GM18520 (cell line): ENCODE measurements around the gene HMG20B.

Source experiments
- ATAC-seq: cut with Tn5 transposase; IDR thresholded peaks from one replicate; pipeline ENCODE4 v1.9.1; 2021; ENCODE audit not compliant: unreplicated experiment

Gene HMG20B

DNA sequence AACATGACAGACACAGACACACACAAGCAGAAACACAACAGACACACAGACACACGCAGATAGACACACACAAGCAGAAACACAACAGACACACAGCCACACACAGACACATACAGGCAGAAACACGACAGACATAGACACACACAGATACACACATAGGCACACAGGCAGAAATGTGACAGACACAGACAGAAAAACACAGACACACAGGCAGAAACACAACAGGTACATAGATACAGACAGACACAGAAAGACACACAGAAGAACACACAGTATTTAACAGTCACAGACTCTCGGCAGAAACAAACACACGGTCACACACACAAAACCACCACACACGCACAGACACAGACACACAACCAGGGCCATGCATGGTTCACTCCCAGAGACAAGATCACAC, 33.0 kb downstream of the HMG20B start:
- no peak for ATAC-seq

DNA sequence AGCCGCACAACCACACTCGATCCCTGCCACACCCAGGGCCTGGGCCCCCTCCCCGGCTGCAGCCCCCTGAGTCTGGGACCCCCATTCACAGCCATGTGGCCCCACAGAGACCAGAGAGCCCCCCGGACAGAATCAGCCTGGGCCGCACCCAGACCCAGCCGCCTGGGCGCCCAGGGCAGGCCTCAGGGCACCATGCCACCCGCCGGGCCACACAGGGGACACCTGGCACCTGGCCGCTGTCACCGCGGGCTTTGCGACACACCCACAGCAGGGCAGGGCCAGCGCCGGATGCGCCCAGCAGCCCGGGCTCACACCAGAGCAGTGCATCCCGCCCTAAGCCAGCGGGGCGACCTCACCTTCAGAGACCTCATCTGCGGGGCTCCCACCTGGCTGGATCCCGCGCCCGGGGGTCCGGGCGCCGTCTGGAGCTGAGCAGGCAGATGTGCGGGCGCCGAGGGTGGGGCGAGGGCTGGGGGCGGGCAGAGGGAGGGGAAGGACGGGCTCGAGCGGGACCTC, 33.5 kb downstream of the HMG20B start:
- ATAC-seq, result no peak

DNA sequence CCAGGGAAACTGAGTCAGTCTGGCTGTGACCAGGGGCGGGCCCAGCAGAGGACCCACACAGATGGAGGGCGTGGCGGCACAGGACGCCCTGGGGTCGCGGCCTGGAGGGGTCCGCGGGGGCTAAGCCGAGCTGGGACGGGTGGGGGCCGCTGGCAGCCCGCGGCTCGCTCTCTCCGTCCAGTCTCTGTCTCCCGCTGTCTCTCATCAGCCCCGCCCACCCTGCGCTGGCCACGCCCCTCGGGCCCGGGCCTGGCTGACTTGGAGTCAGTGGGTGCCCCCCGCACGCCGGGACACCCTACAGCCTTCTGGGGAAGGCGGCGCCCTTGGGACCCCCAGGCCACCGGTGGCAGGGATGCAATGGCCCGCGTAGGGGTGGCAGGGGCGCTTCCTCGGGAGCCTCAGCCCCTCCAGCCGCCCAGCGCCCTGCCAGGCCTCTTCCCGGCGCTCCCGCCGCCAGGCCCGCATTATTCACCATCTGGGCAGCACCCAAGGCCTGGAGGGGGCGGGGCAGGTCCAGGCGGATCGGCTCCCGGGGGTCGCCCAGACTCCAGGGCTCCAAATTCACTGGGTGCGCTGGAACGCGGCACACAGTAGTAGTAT, 34.0 kb downstream of the HMG20B start, which contains the start of gene TBXA2R:
TSS of gene TBXA2R (minus strand) at position 186 of the 600 bp plus-strand sequence. CDS start 6,241 bp downstream, outside the sequence.
- no peak for ATAC-seq

DNA sequence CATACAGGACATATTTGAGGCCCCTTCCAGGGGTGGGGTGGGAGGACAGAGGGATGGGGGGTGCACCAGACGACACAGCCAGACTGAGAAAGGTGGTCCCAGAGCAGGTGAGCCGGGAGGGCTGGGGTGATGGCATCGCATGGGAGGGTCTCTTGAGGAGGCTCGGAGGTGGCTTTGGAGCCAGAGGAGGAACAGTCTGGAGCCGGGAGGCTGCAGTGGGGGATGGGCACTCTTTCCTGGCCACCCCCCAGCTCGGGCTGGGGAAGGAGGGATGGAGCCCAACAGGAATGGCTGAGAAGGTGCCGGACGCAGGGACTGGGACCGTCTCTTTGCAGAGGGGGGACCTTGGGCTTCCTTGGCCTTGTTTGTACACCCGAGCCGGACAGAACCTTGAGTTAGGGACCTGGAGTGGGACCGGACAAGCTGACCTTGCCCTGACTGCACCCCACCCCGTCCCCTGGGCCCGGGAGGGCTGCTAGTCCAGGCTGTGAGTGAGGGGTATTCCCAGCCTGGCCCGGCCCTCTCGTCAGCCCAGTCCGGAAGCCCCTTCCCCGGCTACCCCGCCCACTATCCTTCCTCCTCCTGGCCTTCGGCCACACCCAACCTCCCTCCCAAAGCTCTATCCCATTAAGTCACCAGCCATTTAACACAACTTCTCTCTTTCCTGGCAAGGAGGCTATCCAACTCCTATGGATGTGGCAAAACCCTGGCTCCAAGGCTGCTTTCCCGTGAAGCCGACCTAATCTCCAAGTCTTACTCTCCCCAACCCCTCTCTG, 34.7 kb downstream of the HMG20B start:
- ATAC-seq, result no peak

DNA sequence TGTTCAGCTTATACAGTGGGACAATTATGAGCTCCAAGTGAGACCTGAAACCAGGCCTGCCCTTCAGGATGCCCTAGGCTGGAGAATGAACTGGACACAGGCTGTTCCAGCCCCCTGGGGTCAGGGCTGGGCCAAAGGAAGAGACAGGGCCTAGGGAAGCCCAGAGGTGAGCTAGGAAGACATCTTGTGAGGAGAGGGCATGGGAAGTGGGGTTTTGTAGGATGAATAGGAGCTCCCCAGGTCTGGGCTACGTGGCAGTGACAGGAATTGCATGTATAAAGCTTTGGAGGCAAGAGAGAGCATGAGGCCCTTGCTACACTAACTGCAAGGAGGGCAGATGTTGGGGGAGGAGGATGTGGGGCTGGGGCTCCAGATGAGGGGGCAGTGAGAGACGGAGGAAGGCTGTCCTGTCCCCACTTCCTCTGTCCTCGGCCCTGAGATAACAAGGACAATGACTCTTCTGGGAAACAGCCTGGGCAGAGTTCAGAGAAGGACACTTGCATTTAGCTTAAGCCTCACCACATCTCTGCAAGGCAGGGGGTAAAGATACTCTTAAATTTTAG, 35.4 kb downstream of the HMG20B start:
- ATAC-seq, result no peak

DNA sequence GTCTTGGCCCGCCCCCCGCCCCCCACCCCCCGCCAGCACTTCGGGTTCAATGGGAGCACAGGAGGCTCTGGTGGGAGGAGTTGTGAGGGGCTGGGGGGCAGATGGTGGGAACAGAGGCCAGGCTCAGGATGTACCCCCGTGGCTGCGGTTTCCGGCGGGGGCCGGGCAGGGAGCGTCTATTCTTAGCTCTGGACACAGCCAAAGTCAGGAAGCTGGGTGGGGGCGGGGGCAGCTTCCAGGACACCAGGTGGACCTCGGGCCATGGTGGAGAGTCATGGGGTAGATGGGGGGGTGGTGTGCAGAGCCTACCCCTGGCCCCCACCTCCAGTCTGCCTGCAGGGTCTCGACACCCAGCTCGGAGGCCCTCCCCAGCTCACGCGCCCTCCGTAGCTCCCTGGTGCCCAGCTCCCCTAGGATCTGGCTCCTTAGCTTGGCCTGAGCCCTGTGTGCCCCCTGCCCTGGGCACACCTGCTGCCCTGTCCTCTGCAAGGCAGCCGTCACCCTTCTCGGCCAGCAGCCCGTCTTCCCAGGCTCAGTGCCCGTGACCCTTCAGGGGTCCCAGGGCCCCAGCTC, 36.1 kb downstream of the HMG20B start:
- ATAC-seq, result no peak

DNA sequence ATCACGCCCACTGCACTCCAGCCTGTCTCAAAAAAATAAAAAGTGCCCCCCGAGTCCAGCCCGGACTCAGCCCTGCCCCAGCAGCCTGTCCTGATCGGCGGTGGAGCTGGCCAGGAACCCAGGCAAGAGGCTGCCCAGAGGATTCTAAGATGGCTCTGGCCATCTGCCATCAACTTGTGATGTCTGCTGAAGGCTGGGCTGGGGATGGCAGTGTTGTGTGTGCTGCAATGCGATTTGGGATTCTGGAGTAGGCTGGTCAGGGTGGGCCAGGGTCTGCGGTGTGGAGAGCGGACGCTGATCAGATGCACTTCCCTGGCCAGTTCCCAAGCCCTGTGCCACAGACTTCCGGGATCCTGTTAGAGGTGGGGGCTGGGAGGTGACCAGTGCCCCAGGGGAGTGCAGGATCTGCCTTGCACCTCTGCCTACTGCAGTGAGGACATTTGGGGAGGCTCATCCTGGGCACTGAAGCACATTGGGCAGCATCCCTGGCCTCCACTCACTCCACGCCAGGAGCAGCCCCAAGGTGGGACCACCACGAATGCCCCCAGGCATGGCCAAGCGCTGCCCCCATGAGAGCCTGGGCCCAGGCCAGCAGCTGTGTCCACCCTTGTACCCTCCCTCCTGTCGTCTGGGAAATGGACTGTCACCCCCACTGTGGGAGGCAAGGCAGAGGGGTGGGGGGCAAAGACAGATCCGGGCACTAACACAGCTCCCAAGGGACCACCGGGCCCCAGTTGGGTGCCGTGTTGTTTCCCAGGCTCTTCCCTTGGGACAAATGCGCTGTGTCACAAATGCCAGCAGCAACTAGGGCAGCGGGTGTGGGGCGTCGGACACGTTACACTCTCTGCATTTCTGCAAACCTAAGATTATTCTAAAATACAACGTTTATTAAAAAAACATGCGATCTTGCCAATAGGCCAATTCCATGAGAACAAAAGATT, 37.3 kb downstream of the HMG20B start:
- no peak for ATAC-seq

DNA sequence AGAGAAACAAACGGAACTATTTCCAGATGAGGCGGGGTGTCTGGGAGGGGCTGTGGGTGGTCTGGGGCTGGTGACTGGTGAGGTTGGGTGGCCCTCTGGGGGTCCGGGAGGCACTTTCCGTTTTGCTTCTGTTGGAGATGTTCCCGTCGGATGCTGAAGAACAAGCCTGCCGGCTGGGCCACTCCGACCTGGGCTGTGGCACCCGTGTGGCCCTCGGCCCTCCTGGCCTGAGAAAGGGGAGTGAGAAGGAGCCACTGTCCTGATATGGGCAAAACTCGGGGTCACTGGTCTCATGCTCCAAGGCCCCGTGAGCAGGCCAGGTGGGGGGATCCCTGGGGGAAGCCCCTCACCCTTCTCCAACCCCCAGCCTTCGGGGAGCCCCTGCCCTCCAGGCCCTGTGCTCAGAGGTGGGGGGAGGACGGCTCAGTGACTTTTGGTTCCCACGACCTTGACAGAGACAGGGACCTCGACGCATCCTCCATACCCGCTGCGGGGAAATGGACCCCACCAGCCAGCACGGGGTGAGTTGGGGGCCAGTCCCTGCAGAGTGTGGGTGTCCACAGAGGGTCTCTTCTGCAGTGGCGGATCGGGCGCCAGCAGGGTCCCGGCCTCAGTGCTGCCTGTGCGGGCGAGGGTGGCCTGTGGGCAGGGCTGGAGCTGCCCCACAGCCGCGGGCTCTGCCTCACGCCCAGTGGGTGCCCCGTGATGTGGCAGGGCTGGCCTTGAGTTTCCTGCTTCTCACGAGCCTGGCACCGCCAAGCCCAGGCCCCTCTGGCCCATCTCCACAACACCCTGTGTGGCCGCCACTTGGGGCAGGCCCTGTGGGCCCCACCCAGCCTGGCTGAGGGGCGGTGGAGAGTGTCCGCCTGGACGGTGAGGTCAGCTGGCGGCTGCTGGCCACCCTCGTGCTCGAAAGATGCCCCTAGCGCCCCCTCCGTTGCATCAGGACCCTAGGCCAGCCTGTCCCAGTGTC, 38.3 kb downstream of the HMG20B start:
- no peak for ATAC-seq

DNA sequence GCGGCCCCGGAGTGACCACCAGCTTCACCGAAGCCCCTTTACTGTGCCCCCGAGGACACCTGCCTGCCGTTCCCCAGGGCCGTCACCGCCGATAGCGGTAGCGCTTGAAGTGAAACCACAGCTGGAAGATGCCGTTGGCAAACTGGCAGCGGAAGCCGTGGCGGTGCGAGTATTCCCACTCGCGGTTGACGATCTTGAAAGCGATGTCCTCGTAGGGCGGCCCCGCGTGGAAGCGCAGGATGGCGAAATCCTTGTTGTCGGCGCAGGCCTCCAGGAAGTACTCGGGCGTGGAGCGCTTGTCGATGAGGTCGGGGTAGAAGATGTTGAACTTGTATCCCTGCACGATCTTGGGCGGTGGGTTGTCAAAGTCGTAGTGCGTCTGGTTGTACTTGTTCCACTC, 39.1 kb downstream of the HMG20B start:
- ATAC-seq, result no peak

DNA sequence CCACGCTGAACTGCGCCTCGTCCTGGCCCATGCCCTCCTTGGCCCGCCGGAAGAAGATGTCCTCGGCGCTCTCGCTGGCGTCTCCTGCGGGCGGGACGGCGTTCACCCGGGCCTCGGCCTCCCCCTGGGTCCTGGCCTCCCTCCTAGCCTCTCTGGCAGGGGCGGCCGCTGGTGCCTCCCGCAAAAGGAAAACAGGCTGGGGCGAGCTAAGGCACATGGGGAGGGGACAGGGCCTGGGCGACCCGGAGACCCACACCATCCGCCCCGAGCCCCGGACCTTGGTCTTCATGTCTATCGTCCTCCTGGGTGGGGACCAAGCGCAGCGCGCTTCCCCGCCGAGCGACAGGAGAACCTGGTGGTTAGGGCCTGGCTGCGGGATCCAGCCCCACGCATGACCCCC, 39.6 kb downstream of the HMG20B start:
- ATAC-seq, result no peak

DNA sequence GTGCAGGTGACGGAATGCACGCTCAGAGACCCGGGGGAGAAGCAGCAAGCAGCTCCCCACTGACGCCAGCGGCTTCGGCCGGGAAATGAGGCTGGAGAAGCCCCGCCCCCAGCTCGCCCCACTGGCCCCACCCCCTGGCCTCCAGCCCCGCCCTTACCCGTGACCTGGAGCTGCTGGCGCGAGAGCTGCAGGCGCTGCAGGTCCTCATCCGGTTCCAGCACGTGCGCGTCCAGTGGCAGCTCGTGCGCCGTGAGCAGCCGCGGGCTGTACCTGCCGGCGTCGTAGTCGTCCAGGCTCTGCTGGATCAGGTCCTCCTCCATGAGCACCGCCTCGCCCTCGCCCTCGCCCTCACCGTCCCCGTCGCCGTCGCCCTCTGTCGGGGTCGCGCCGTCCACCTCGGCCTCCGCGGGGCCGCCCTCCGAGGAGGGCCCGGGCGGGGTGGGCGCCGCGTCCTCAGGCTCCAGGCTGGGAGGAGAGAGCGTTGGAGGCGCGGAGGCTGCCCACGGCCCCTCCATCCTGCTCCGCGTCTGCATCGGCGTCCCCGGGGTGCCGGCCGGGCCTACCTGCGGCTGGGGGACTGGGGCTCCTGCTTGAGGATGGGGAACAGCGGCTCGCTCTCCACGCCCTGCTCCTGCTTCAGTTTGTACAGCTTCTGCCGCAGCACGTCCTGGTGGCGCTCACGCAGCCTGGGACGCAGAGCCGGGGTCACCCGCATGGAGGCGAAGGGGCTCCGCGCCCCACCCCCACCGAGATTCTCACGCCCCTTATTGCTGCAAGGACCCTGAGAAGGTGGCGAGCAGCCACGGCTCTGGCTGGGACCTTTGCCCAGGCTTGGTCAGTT, 40.4 kb downstream of the HMG20B start:
- ATAC-seq, result no peak

DNA sequence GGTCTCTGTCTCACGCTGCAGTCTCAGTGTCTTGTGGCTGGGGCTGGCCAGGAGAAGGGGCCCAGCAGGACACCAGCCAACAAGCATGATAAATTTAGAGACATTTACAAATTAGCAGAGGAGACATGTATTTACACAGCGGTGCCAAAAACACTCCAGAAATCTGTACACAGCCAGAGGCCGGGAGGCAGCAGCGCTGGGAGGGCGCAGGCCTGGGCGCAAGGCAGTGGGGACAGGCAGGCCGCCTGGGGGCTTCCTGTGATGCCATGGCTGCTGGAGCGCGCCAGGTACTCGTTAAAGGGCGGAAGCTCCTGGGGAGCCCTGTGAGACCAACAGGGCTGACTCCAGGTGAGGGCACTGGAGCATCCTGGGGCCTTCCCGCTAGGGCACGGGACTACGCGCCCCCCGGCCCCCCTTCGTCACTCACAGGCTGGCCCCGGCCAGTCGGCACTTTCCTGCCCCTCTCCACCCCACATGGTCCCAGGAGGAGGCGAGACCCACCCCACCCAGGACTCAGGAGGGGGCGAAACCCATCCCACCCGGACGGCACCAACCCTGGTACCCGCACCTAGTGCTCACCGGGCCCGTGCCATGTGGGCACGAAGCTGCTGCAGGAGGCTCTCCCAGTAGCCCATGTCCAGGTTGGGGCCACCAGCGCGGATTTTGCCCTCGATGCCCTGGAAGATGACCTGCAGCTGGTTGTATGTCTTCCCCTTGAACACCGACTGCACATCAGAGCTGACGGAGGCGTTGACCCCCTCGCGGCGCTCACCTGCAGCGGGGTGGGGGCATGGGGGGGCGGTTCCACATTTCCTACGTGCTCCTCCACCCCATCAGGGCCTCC, 41.3 kb downstream of the HMG20B start:
- ATAC-seq, result no peak

DNA sequence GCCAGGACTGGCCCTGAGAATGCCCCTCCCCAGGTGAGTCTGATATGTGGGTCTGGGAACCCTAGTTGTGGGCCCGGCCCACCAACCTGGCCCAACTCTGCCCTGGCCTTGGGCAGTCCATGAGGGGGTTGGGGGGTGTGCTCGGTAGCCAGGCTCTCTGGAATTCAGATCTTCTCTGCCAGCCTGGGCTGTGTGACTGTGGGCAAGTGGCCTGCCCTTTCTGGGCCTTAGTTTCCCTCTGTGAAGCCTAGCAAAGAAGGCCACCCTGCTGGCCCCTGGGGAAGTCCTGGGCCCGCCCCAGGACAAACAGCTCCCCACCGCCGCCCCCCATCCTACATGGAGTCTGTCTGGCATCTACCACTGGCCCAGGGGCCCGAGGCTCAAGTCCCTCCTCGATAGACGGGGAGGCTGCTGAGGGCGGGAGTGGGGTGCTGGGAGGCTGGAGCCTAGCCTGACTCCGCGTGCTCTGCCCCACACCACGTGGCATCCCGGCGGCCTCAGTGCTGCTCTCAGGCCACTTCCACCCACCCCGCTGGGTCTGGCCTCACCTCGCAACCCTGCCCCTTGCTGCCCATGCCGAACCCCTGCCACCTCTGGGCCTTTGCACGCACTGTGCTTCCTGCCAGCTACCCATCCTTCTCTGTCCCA, 42.2 kb downstream of the HMG20B start:
- no peak for ATAC-seq

DNA sequence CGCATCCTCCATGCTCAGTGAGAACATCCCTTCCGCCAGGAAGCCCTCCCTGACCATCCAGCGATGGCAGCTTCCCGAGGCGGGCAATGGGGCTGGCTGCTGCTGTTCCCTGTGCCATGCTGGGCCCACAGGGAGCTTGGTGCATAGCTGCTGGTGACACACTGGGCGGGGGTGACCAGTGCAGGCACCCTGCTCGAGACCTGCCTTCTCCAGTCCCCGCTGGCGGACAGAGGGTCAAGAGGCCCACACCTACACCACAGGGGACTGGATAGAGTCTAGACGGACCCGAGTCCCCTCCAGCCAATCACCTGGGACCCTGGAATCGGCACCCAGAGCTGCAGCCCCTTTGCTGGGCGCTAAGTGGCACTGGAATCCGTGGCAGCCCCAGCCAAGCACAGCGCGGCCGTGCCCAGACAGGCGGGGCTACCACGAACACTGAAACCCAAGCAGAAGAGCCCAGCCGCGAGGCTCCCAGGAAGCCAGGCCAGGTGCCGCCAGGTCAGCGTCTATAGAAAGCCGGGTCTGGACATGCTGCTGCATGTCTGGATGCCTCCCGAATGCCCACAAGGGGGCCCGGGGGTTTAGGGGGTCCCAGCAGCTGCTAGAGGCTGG, 42.9 kb downstream of the HMG20B start:
- ATAC-seq, result no peak

DNA sequence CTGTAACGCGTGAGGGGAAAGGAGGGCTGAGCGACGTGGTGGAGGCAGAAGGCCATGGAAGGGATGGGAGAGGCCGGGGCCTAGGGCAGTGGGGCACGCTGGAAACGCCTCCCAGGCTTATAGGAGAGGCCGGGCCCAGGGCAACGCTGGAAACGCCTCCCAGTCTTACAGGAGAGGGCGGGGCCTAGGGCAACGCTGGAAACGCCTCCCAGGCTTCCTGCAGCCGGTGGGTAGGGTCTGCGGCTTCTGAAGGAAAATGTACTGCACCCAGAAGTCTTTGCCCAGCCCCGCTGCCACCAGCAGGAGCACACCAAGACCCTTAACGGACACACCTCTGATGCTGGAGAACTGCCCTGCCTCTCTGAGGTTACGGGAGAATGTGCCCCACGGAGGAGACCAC, 44.7 kb downstream of the HMG20B start:
- ATAC-seq, result no peak

DNA sequence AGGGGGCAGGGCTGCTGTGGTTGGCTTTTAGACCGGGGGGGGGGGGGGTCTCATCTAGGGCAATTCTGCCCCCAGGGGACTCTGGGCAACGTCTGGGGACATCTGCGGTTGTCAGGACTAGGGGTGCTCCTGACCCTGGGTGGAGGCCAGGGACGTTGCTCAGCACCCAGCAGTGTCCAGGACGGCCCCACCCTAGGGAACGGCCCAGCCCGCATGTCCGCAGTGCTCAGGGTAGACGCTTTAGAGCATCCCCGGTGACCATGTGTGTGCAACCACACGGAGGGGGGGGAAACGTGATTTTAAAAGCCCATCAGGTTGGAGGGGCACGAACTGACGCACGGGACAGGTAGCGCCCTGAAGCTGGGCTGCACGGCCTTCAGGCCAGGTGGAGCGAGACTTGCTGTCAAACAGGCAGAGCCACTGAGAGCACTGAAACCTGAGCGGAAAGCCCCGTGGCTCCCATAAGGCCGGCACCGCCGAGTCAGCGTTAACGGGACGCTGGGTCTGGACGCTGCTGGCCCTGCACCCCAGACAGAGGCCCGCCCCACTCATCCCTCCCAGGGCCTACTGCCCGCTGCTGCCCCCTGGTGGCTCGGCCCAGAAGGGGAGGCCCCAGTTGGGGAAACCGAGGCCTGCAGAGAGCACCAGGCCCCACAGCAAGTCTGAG, 45.5 kb downstream of the HMG20B start:
- ATAC-seq, result peak; percentile 40
